Karpas-422 (cell line): Measurements from ENCODE around the gene WDR72. TPM values are rescaled to one million over a fixed set of nuclear protein-coding genes. Genes with fewer than 3 reads are reported as not detected.
"Not testable (repeated sequence)": the region's sequence is repeated elsewhere in the genome, so short reads cannot be mapped to it uniquely, and the experiment has no call there.

Experiments used
- DNase-seq: peaks from one replicate; pipeline ENCODE4 v3.0.0-alpha.2; 2015
- H2AFZ ChIP-seq: fragments of 200-600 bp; sonication (generic); 2 replicates; pipeline ENCODE4 v1.6.1; 2014; ENCODE audit warnings: antibody characterized with exemption, low read length, mixed read lengths
- H3K27ac ChIP-seq: fragments of 200-600 bp; sonication (generic); 2 replicates; pipeline ENCODE4 v1.5.1; 2014; ENCODE audit warnings: mild to moderate bottlenecking, low read length, moderate library complexity
- H3K27me3 ChIP-seq: fragments of 200-600 bp; sonication (generic); 2 replicates; pipeline ENCODE4 v1.6.1; 2014; ENCODE audit warnings: low read length, mixed read lengths
- H3K36me3 ChIP-seq: fragments of 200-600 bp; sonication (generic); 2 replicates; pipeline ENCODE4 v1.6.1; 2014; ENCODE audit warnings: low read length, mixed read lengths; ENCODE audit not compliant: insufficient read depth
- H3K4me1 ChIP-seq: fragments of 200-600 bp; sonication (generic); 2 replicates; pipeline ENCODE4 v1.6.1; 2014; ENCODE audit warnings: mild to moderate bottlenecking, low read length, mixed read lengths
- H3K4me2 ChIP-seq: fragments of 200-600 bp; sonication (generic); 2 replicates; pipeline ENCODE4 v1.6.1; 2014; ENCODE audit warnings: low read length, low read depth, mild to moderate bottlenecking; ENCODE audit not compliant: poor library complexity, severe bottlenecking
- H3K4me3 ChIP-seq: fragments of 200-600 bp; sonication (generic); 2 replicates; pipeline ENCODE4 v1.5.1; 2014; ENCODE audit warnings: mild to moderate bottlenecking, antibody characterized with exemption, low read length, mixed read lengths
- H3K79me2 ChIP-seq: fragments of 200-600 bp; sonication (generic); 2 replicates; pipeline ENCODE4 v1.6.1; 2014; ENCODE audit warnings: mild to moderate bottlenecking, low read length, mixed read lengths
- H3K9ac ChIP-seq: fragments of 200-600 bp; sonication (generic); 2 replicates; pipeline ENCODE4 v1.6.0; 2014; ENCODE audit warnings: low read length
- H3K9me2 ChIP-seq: fragments of 200-600 bp; sonication (generic), shearing (Covaris generic); replicated peaks from 2 replicates; pipeline ENCODE4 v1.6.0; 2014; ENCODE audit warnings: mild to moderate bottlenecking, low read length, moderate library complexity; ENCODE audit not compliant: insufficient read depth
- H3K9me3 ChIP-seq: fragments of 300-700, 200-600 bp; sonication (generic); 2 replicates; pipeline ENCODE4 v1.6.1; 2014; ENCODE audit warnings: low read length, mixed read lengths
- H4K20me1 ChIP-seq: fragments of 200-600 bp; sonication (generic); 2 replicates; pipeline ENCODE4 v1.6.1; 2014; ENCODE audit warnings: mild to moderate bottlenecking, antibody characterized with exemption, low read length, low read depth; ENCODE audit not compliant: insufficient read depth
- total RNA-seq: library from RNA; depleted of rRNA; stranded (reverse); fragments of >200 nt; shearing (Covaris generic); gene quantifications from 2 replicates; pipeline ENCODE4 v1.2.3, GENCODE V29; 2014; ENCODE audit warnings: low replicate concordance

The WDR72 gene
- total RNA-seq, 1 experiment from 2014 or later: not detected

- Histone ChIP-seq H3K4me2 (no peak overlapping the region), H3K4me3 (no peak overlapping the region), H3K79me2 (no peaks in the 10 kb centered on the region), H3K9me3 (no peaks in the 10 kb centered on the region), H2AFZ (no peak overlapping the region), H3K9ac (no peak overlapping the region), H3K36me3 (no peaks in the 10 kb centered on the region), H3K27ac (no peak overlapping the region), H3K9me2 (no peaks in the 10 kb centered on the region), H3K27me3 (no peaks in the 10 kb centered on the region), H3K4me1 (no peaks in the 10 kb centered on the region), H4K20me1 (no peaks in the 10 kb centered on the region)
- no peak for DNase-seq
Observed at GRCh38 chr15:53558384-53558783, 201.1 kb downstream of the WDR72 start.

GRCh38 chr15:53555226-53555625 lies 204.2 kb downstream of the WDR72 start:
- Histone ChIP-seq H3K27me3 (no peaks in the 10 kb centered on the region), H2AFZ (no peak overlapping the region), H3K27ac (no peak overlapping the region), H3K36me3 (no peaks in the 10 kb centered on the region), H3K9ac (no peak overlapping the region), H3K9me3 (no peaks in the 10 kb centered on the region), H4K20me1 (no peaks in the 10 kb centered on the region), H3K79me2 (no peaks in the 10 kb centered on the region), H3K4me3 (no peak overlapping the region), H3K4me1 (no peaks in the 10 kb centered on the region), H3K9me2 (no peaks in the 10 kb centered on the region), H3K4me2 (no peak overlapping the region)
- DNase-seq: no peak

DNA sequence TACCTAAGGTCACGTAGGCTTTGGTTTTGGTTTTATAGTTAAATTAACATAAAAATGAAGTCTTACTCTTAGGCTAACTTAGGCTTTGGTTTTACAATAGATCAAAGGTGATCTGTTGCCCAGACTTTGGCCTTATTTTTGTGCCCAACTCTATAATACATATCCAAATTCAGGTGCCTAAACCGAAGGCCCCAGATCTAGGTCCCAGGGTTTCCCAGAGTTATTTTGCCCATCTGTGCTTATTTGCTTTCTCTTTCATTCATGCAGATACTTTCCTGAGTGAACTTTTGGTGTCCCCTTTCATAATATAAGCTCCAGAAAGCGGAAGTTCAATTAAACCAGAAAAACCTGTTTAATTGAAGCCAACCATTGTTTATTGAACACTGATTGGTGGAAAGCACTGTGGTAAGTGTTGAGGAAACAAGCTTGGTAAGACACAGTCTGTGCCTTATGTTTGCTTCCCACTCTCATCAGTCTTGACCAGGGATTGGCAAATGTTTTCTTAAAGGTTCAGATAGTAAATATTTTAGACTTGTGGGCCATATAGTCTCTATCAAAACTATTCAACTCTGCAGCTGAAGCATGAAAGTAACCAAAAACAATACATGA lies 209.7 kb downstream of the WDR72 start:
- Histone ChIP-seq H3K9me3 (no peaks in the 10 kb centered on the region), H3K9me2 (no peaks in the 10 kb centered on the region)
- DNase-seq: no peak

DNA sequence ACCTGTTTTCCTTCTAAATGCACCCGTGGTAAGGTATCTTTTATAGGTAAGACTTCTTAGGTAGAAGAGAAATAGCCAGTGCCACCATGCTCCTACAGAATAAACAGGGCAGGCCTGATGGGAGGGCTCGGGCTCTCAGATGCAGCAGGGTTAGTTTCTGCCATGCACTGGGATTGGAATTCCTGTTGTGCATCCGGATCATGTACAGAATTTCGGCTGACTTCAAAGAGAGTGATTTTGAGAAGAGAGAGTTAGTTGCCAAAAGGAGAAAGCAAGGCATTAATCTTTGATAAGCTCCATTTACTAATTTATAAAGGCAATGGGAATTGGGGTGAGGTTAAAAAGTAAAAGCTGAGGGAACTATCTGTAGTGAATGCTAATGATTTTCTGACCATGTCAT lies 211.2 kb downstream of the WDR72 start:
- no peaks in the 10 kb centered on the region for H4K20me1 ChIP-seq
- no peak overlapping the region for H3K4me3 ChIP-seq
- no peaks in the 10 kb centered on the region for H3K27me3 ChIP-seq
- H3K9ac ChIP-seq: no peak overlapping the region
- H3K79me2 ChIP-seq: no peaks in the 10 kb centered on the region
- no peak overlapping the region for H2AFZ ChIP-seq
- no peak for DNase-seq
- H3K9me3 ChIP-seq: no peaks in the 10 kb centered on the region
- H3K4me2 ChIP-seq: no peak overlapping the region
- H3K36me3 ChIP-seq: no peaks in the 10 kb centered on the region
- no peaks in the 10 kb centered on the region for H3K9me2 ChIP-seq
- H3K4me1 ChIP-seq: no peaks in the 10 kb centered on the region
- no peak overlapping the region for H3K27ac ChIP-seq

More for the DNA sequence above, 209.7 kb downstream of the WDR72 start:
- H2AFZ ChIP-seq: no peak overlapping the region
- H3K4me3 ChIP-seq: no peak overlapping the region
- no peak overlapping the region for H3K9ac ChIP-seq
- H3K4me1 ChIP-seq: no peaks in the 10 kb centered on the region
- no peaks in the 10 kb centered on the region for H4K20me1 ChIP-seq
- H3K27ac ChIP-seq: no peak overlapping the region
- H3K79me2 ChIP-seq: no peaks in the 10 kb centered on the region
- no peaks in the 10 kb centered on the region for H3K27me3 ChIP-seq
- no peak overlapping the region for H3K4me2 ChIP-seq
- no peaks in the 10 kb centered on the region for H3K36me3 ChIP-seq

DNA sequence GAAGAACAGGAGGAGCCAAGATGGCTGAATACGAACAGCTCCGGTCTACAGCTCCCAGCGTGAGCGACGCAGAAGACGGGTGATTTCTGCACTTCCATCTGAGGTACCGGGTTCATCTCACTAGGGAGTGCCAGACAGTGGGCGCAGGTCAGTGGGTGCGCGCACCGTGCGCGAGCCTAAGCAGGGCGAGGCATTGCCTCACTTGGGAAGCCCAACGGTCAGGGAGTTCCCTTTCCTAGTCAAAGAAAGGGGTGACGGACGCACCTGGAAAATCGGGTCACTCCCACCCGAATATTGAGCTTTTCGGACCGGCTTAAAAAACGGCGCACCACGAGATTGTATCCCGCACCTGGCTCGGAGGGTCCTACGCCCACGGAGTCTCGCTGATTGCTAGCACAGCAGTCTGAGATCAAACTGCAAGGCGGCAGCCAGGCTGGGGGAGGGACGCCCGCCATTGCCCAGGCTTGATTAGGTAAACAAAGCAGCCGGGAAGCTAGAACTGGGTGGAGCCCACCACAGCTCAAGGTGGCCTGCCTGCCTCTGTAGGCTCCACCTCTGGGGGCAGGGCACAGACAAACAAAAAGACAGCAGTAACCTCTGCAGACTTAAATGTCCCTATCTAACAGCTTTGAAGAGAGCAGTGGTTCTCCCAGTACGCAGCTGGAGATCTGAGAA lies 218.7 kb downstream of the WDR72 start:
- DNase-seq, H4K20me1 ChIP-seq, H3K9me2 ChIP-seq, H3K4me3 ChIP-seq, H3K9me3 ChIP-seq, H3K27ac ChIP-seq, H3K36me3 ChIP-seq, H3K9ac ChIP-seq, H2AFZ ChIP-seq, H3K4me1 ChIP-seq, H3K27me3 ChIP-seq, H3K79me2 ChIP-seq, H3K4me2 ChIP-seq: not testable (repeated sequence)

DNA sequence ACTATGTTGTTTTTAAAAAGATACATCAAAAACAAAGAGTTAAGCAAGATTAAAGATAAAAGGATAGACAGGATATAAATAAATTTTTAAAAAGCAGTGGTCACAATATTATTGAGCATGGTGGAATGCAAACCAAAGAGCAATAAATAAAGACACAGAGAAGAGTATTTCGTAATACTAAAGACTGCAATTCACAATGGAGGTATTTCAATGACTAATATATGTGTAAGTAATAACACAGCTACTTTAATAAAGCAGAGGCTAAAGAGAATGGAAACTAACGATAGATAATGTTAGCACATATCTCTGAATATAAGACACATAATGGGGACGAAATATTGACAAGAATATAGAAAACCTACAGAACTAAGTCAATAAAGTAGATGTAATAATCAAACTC lies 219.6 kb downstream of the WDR72 start:
- no peak overlapping the region for H3K4me2 ChIP-seq
- no peak overlapping the region for H2AFZ ChIP-seq
- no peaks in the 10 kb centered on the region for H3K79me2 ChIP-seq
- H3K27ac ChIP-seq: no peak overlapping the region
- no peaks in the 10 kb centered on the region for H3K36me3 ChIP-seq
- no peaks in the 10 kb centered on the region for H3K4me1 ChIP-seq
- no peaks in the 10 kb centered on the region for H4K20me1 ChIP-seq
- no peaks in the 10 kb centered on the region for H3K27me3 ChIP-seq
- H3K4me3 ChIP-seq: no peak overlapping the region
- no peak overlapping the region for H3K9ac ChIP-seq
- H3K9me2 ChIP-seq: no peaks in the 10 kb centered on the region
- no peaks in the 10 kb centered on the region for H3K9me3 ChIP-seq
- DNase-seq: no peak

GRCh38 chr15:53536479-53537120 lies 222.9 kb downstream of the WDR72 start:
- Histone ChIP-seq H3K27ac (no peak overlapping the region), H3K9ac (no peak overlapping the region), H3K4me2 (no peak overlapping the region), H3K79me2 (no peaks in the 10 kb centered on the region), H3K4me1 (no peaks in the 10 kb centered on the region), H3K9me2 (no peaks in the 10 kb centered on the region), H2AFZ (no peak overlapping the region), H3K9me3 (no peaks in the 10 kb centered on the region), H3K27me3 (no peaks in the 10 kb centered on the region), H3K4me3 (no peak overlapping the region), H4K20me1 (no peaks in the 10 kb centered on the region), H3K36me3 (no peaks in the 10 kb centered on the region)
- DNase-seq: no peak

DNA sequence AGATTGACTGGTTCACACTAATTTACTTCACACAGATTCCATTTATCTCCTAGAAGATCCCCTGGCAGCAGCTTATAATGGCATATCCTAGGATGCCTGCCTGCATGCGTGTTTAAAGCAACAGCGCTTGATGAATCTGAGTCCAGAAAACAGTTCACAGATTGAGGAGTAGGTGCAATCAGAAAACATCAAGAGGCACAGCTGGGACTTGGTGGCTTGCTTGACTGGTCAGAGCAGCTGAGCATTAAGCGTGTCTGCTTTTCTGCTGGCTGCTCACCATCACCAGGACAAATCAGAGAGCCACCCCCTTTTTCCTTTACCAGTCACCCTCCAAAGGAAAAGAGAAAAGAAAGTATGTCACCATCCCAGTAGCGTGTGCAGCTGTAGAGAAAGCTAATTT lies 223.6 kb downstream of the WDR72 start:
- no peak overlapping the region for H2AFZ ChIP-seq
- H3K4me2 ChIP-seq: no peak overlapping the region
- H3K79me2 ChIP-seq: no peaks in the 10 kb centered on the region
- H3K9me3 ChIP-seq: no peaks in the 10 kb centered on the region
- H3K36me3 ChIP-seq: no peaks in the 10 kb centered on the region
- H3K4me3 ChIP-seq: no peak overlapping the region
- H3K9me2 ChIP-seq: no peaks in the 10 kb centered on the region
- no peaks in the 10 kb centered on the region for H3K27me3 ChIP-seq
- DNase-seq: no peak
- no peaks in the 10 kb centered on the region for H4K20me1 ChIP-seq
- H3K27ac ChIP-seq: no peak overlapping the region
- no peak overlapping the region for H3K9ac ChIP-seq
- H3K4me1 ChIP-seq: no peaks in the 10 kb centered on the region
